Measurements from ENCODE around the gene TIMP2. TPM values are rescaled to one million over a fixed set of nuclear protein-coding genes. Genes with fewer than 3 reads are reported as not detected.
"Not testable (repeated sequence)": the region's sequence is repeated elsewhere in the genome, so short reads cannot be mapped to it uniquely, and the experiment has no call there.

Gene TIMP2
- total RNA-seq, 1 experiment from 2014 or later, result 60.5 TPM

- Histone ChIP-seq H3K4me1 (ENCODE audit: insufficient read depth, low read length, poor library complexity, severe bottlenecking) (no peaks in the 10 kb centered on the region), H3K27me3 (replicated peaks; ENCODE audit: insufficient read depth, low read depth, low read length, poor library complexity) (no peaks in the 10 kb centered on the region), H3K27ac (ENCODE audit: low read depth, low read length, poor library complexity, severe bottlenecking) (no peak overlapping the region), H3K4me3 (ENCODE audit: low read depth, low read length, poor library complexity, severe bottlenecking) (no peak overlapping the region), H3K36me3 (ENCODE audit: insufficient read depth, low read length, poor library complexity, severe bottlenecking) (no peaks in the 10 kb centered on the region), H3K9me3 (ENCODE audit: low read depth, low read length, poor library complexity, severe bottlenecking) (peaks cover 16% of the 10 kb centered on the region)
- ChIA-PET POLR2A (ENCODE audit: low non-redundant PET) (no interaction called here), CTCF (no interaction called here)
- no peak for TF ChIP-seq EZH2 (IDR thresholded peaks at IDR 0.05; ENCODE audit: borderline replicate concordance, low read depth, low read length, poor library complexity, severe bottlenecking)
- TF ChIP-seq, protein P1, sequence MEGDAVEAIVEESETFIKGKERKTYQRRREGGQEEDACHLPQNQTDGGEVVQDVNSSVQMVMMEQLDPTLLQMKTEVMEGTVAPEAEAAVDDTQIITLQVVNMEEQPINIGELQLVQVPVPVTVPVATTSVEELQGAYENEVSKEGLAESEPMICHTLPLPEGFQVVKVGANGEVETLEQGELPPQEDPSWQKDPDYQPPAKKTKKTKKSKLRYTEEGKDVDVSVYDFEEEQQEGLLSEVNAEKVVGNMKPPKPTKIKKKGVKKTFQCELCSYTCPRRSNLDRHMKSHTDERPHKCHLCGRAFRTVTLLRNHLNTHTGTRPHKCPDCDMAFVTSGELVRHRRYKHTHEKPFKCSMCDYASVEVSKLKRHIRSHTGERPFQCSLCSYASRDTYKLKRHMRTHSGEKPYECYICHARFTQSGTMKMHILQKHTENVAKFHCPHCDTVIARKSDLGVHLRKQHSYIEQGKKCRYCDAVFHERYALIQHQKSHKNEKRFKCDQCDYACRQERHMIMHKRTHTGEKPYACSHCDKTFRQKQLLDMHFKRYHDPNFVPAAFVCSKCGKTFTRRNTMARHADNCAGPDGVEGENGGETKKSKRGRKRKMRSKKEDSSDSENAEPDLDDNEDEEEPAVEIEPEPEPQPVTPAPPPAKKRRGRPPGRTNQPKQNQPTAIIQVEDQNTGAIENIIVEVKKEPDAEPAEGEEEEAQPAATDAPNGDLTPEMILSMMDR (conservative IDR thresholded peaks at IDR 0.05; ENCODE audit: low read depth, low read length), result no peak
- no TSS peak for BruUV-seq (replicated peaks)
- intact Hi-C loops (cut with micrococcal nuclease; ENCODE audit: unreplicated experiment), result no loop called here
- no peak for DNase-seq (ENCODE audit: low spot score)
Observed at GRCh38 chr17:78947235-78948149, 22.3 kb upstream of the TIMP2 start.

DNA sequence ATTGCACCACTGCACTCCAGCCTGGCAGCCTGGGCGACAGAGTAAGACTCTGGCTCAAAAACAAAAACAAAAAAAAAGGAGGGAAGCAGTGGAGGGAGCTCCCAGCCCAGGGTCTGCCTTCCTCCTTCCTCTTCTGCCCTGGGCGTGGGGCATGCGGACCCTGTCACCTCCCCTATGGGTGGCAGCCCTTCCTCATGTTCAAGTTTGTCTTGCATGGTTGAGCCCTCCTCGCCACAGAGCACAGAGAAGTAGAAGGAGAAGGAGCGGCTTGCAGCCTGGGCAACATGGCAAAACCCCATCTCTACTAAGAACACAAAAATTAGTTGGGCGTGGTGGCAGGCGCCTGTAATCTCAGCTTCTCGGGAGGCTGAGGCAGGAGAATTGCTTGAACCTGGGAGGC is 21.4 kb upstream of the TIMP2 start:
- H3K36me3 ChIP-seq (ENCODE audit: insufficient read depth, low read length, poor library complexity, severe bottlenecking), result no peaks in the 10 kb centered on the region
- H3K9me3 ChIP-seq (ENCODE audit: low read depth, low read length, poor library complexity, severe bottlenecking), result peaks cover 16% of the 10 kb centered on the region
- TF ChIP-seq, protein P1 (conservative IDR thresholded peaks at IDR 0.05; ENCODE audit: low read depth, low read length), result no peak
- no peak for TF ChIP-seq EZH2 (IDR thresholded peaks at IDR 0.05; ENCODE audit: borderline replicate concordance, low read depth, low read length, poor library complexity, severe bottlenecking)
- POLR2A ChIA-PET (ENCODE audit: low non-redundant PET), result no interaction called here
- H3K4me1 ChIP-seq (ENCODE audit: insufficient read depth, low read length, poor library complexity, severe bottlenecking), result no peaks in the 10 kb centered on the region
- no peaks in the 10 kb centered on the region for H3K27me3 ChIP-seq (replicated peaks; ENCODE audit: insufficient read depth, low read depth, low read length, poor library complexity)
- CTCF ChIA-PET, result no interaction called here
- intact Hi-C loops (cut with micrococcal nuclease; ENCODE audit: unreplicated experiment), result no loop called here
- DNase-seq (ENCODE audit: low spot score), result no peak
- BruUV-seq (replicated peaks), result no TSS peak
- H3K4me3 ChIP-seq (ENCODE audit: low read depth, low read length, poor library complexity, severe bottlenecking), result no peak overlapping the region
- H3K27ac ChIP-seq (ENCODE audit: low read depth, low read length, poor library complexity, severe bottlenecking), result no peak overlapping the region

- no peaks in the 10 kb centered on the region for H3K27me3 ChIP-seq (replicated peaks; ENCODE audit: insufficient read depth, low read depth, low read length, poor library complexity)
- ChIA-PET POLR2A (ENCODE audit: low non-redundant PET) (no interaction called here), CTCF (no interaction called here)
- intact Hi-C loops (cut with micrococcal nuclease; ENCODE audit: unreplicated experiment), result no loop called here
- H3K4me3 ChIP-seq (ENCODE audit: low read depth, low read length, poor library complexity, severe bottlenecking), result no peak overlapping the region
- H3K27ac ChIP-seq (ENCODE audit: low read depth, low read length, poor library complexity, severe bottlenecking), result no peak overlapping the region
- no peak for DNase-seq (ENCODE audit: low spot score)
- H3K4me1 ChIP-seq (ENCODE audit: insufficient read depth, low read length, poor library complexity, severe bottlenecking), result no peaks in the 10 kb centered on the region
- H3K9me3 ChIP-seq (ENCODE audit: low read depth, low read length, poor library complexity, severe bottlenecking), result peaks cover 11% of the 10 kb centered on the region
- TF ChIP-seq, protein P1 (conservative IDR thresholded peaks at IDR 0.05; ENCODE audit: low read depth, low read length), result no peak
- H3K36me3 ChIP-seq (ENCODE audit: insufficient read depth, low read length, poor library complexity, severe bottlenecking), result no peaks in the 10 kb centered on the region
- no TSS peak for BruUV-seq (replicated peaks)
Observed at GRCh38 chr17:78946131-78946530, 20.9 kb upstream of the TIMP2 start.

- CTCF ChIA-PET; intact Hi-C loops (cut with micrococcal nuclease; ENCODE audit: unreplicated experiment); H3K36me3 ChIP-seq (ENCODE audit: insufficient read depth, low read length, poor library complexity, severe bottlenecking); H3K27ac ChIP-seq (ENCODE audit: low read depth, low read length, poor library complexity, severe bottlenecking); H3K27me3 ChIP-seq (replicated peaks; ENCODE audit: insufficient read depth, low read depth, low read length, poor library complexity); POLR2A ChIA-PET (ENCODE audit: low non-redundant PET); DNase-seq (ENCODE audit: low spot score); H3K9me3 ChIP-seq (ENCODE audit: low read depth, low read length, poor library complexity, severe bottlenecking); BruUV-seq (replicated peaks); H3K4me1 ChIP-seq (ENCODE audit: insufficient read depth, low read length, poor library complexity, severe bottlenecking); H3K4me3 ChIP-seq (ENCODE audit: low read depth, low read length, poor library complexity, severe bottlenecking): not testable (repeated sequence)
Observed at GRCh38 chr17:78945455-78945854, 20.3 kb upstream of the TIMP2 start.

All from A673 (cell line).